ENCODE results near the gene UBE2C. TPM values are rescaled to one million over a fixed set of nuclear protein-coding genes. Genes with fewer than 3 reads are reported as not detected.

The UBE2C gene
- total and polyA plus RNA-seq, 10 donors, result 3.0 to 56.4 (median 13.5) TPM

DNA sequence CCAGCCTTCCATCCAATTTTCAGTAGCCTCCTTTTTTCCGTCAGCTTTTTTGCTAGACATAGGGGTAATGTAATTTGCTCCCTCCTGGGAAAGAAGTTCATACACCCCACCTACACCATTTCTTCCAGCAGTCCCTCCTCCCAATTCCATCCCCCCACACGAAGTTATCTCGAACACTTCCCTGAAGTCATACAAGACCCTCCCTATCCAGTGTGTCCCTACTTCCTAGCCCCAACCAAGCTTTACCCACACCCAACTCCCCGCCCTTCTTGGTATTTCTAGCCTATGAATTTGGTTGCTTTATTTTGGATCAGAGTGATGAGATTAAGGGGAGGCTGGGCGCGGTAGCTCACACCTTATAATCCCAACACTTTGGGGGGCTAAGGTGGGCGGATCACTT is 1.0 kb downstream of the UBE2C start:
- TF ChIP-seq POLR2A (IDR thresholded peaks at IDR 0.05) (no peak), POLR2AphosphoS5 (IDR thresholded peaks at IDR 0.05) (no peak)
- TF ChIP-seq, protein P1, sequence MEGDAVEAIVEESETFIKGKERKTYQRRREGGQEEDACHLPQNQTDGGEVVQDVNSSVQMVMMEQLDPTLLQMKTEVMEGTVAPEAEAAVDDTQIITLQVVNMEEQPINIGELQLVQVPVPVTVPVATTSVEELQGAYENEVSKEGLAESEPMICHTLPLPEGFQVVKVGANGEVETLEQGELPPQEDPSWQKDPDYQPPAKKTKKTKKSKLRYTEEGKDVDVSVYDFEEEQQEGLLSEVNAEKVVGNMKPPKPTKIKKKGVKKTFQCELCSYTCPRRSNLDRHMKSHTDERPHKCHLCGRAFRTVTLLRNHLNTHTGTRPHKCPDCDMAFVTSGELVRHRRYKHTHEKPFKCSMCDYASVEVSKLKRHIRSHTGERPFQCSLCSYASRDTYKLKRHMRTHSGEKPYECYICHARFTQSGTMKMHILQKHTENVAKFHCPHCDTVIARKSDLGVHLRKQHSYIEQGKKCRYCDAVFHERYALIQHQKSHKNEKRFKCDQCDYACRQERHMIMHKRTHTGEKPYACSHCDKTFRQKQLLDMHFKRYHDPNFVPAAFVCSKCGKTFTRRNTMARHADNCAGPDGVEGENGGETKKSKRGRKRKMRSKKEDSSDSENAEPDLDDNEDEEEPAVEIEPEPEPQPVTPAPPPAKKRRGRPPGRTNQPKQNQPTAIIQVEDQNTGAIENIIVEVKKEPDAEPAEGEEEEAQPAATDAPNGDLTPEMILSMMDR (IDR thresholded peaks at IDR 0.05 in 8 of 11, conservative IDR thresholded peaks at IDR 0.05 in 3 of 11), result no peak
- 66 to 79% (median 76%) methylated on average over 7 of the region's 7 CpGs for WGBS, 5 donors
- no peaks in the 10 kb centered on the region for H3K9me3 ChIP-seq
- intact Hi-C loops (cut with DNase I; ENCODE audit: low total_unique reads), result loop anchor here (10.0 kb wide), 1 partner anchor 151 kb away; no protein-coding TSS in a partner anchor
- H3K27ac ChIP-seq, result peak overlapping the region in 1 of 8 donors; percentile 71
- H3K36me3 ChIP-seq, result peaks cover 5 to 64% (median 30%) of the 10 kb centered on the region in 6 donors
- DNase-seq, result no peak
- H3K4me1 ChIP-seq, result peaks cover 6 to 26% (median 17%) of the 10 kb centered on the region in 6 donors
- no peaks in the 10 kb centered on the region for H3K27me3 ChIP-seq (replicated peaks in 1 of 7)
- H3K4me3 ChIP-seq, result peak overlapping the region in 4 of 8 donors; percentile 62 to 87 (median 69)

- DNase-seq, result no peak
- H3K4me3 ChIP-seq, result no peak overlapping the region
- 91 to 97% (median 96%) methylated on average over 3 of the region's 3 CpGs for WGBS, 5 donors
- TF ChIP-seq POLR2AphosphoS5 (IDR thresholded peaks at IDR 0.05) (no peak), POLR2A (IDR thresholded peaks at IDR 0.05) (no peak)
- TF ChIP-seq, protein P1 (IDR thresholded peaks at IDR 0.05 in 8 of 11, conservative IDR thresholded peaks at IDR 0.05 in 3 of 11), result no peak
- no peak overlapping the region for H3K27ac ChIP-seq
- H3K4me1 ChIP-seq, result peaks cover 6 to 26% (median 17%) of the 10 kb centered on the region in 6 donors
- H3K9me3 ChIP-seq, result no peaks in the 10 kb centered on the region
- H3K36me3 ChIP-seq, result peaks cover 2 to 56% (median 21%) of the 10 kb centered on the region in 6 donors
- intact Hi-C loops (cut with DNase I; ENCODE audit: low total_unique reads), result loop anchor here (10.0 kb wide), 1 partner anchor 150 kb away; no protein-coding TSS in a partner anchor
- H3K27me3 ChIP-seq (replicated peaks in 1 of 7), result no peaks in the 10 kb centered on the region
These were observed 1.9 kb downstream of the UBE2C start for GRCh38 chr20:45814314-45814713.

DNA sequence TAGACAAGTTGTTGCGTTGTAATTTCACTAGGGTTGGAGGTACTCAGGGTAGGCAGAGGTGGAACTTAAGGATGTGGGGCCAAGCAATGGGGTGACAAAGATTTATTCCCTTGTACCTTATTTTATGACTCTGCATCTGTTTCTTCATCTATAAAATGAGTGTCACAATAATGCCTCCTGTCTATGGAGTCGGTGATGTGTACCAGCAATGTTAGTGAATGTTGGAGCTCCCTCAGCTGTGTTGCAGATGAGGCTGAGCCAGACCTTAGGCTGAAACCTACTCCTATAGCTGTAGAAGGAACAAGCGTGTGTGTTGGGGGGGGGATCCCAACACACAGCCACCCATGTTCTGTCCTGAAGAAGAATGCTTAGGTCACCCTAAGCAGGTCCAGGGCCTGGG is 4.5 kb downstream of the UBE2C start:
- peaks cover 6 to 20% (median 12%) of the 10 kb centered on the region in 6 donors for H3K4me1 ChIP-seq
- no peaks in the 10 kb centered on the region for H3K9me3 ChIP-seq
- H3K27me3 ChIP-seq (replicated peaks in 1 of 7), result peaks cover 0 to 10% (median under 1%) of the 10 kb centered on the region in 7 donors
- WGBS, 5 donors, result 91 to 100% (median 96%) methylated on average over 3 of the region's 3 CpGs
- intact Hi-C loops (cut with DNase I; ENCODE audit: low total_unique reads), result loop anchor here (10.0 kb wide), 1 partner anchor 148 kb away; no protein-coding TSS in a partner anchor
- TF ChIP-seq POLR2A (IDR thresholded peaks at IDR 0.05), result no peak
- TF ChIP-seq, protein P1 (IDR thresholded peaks at IDR 0.05 in 8 of 11, conservative IDR thresholded peaks at IDR 0.05 in 3 of 11), result no peak
- no peak for TF ChIP-seq POLR2AphosphoS5 (IDR thresholded peaks at IDR 0.05)
- DNase-seq, result no peak
- H3K27ac ChIP-seq, result no peak overlapping the region
- peaks cover 0 to 31% (median 0%) of the 10 kb centered on the region in 6 donors for H3K36me3 ChIP-seq
- no peak overlapping the region for H3K4me3 ChIP-seq

GRCh38 chr20:45817376-45818194 is 5.1 kb downstream of the UBE2C start:
- peaks cover 6 to 18% (median 7%) of the 10 kb centered on the region in 6 donors for H3K4me1 ChIP-seq
- H3K9me3 ChIP-seq, result no peaks in the 10 kb centered on the region
- H3K4me3 ChIP-seq, result no peak overlapping the region
- WGBS, 5 donors, result 73 to 88% (median 82%) methylated on average over 7 to 9 of the region's 9 CpGs
- peaks cover 0 to 31% (median 0%) of the 10 kb centered on the region in 6 donors for H3K36me3 ChIP-seq
- intact Hi-C loops (cut with DNase I; ENCODE audit: low total_unique reads), result loop anchor here (10.0 kb wide), 1 partner anchor 147 kb away; no protein-coding TSS in a partner anchor
- H3K27me3 ChIP-seq (replicated peaks in 1 of 7), result peaks cover 0 to 16% (median 7%) of the 10 kb centered on the region in 7 donors
- TF ChIP-seq POLR2A (IDR thresholded peaks at IDR 0.05) (no peak), POLR2AphosphoS5 (IDR thresholded peaks at IDR 0.05) (no peak)
- TF ChIP-seq, protein P1 (IDR thresholded peaks at IDR 0.05 in 8 of 11, conservative IDR thresholded peaks at IDR 0.05 in 3 of 11), result no peak
- no peak for DNase-seq
- H3K27ac ChIP-seq, result no peak overlapping the region
